Measurements from ENCODE around the gene PLEKHJ1. TPM values are rescaled to one million over a fixed set of nuclear protein-coding genes. Genes with fewer than 3 reads are reported as not detected.
A peak's percentile ranks its signal among the peaks of the same experiment; 100 is the strongest.

PLEKHJ1 gene, protein sequence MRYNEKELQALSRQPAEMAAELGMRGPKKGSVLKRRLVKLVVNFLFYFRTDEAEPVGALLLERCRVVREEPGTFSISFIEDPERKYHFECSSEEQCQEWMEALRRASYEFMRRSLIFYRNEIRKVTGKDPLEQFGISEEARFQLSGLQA
- total RNA-seq (10 to 100 TPM; 58.1 to 89.5 (median 72.1) TPM), polyA plus RNA-seq (10 to 100 TPM; 18.1 to 82.9 (median 69.7) TPM)
- long read RNA-seq, donor 1, transcript PLEKHJ1-201 (6 exons, 1,206 nt): major isoform, 50 of 55 reads
- long read RNA-seq, donor 1, partial matches to known transcripts: 0 of 55 reads
- long read RNA-seq, donor 1, other reads (novel, unspliced or antisense): 0 of 55 reads
- long read RNA-seq, donor 2, transcript PLEKHJ1-201 (6 exons, 1,206 nt): major isoform, 17 of 19 reads
- long read RNA-seq, donor 2, partial matches to known transcripts: 0 of 19 reads
- long read RNA-seq, donor 2, other reads (novel, unspliced or antisense): 0 of 19 reads
- long read RNA-seq, donor 3, transcript PLEKHJ1-201 (6 exons, 1,206 nt): major isoform, 27 of 28 reads
- long read RNA-seq, donor 3, partial matches to known transcripts: 0 of 28 reads
- long read RNA-seq, donor 3, other reads (novel, unspliced or antisense): 0 of 28 reads
- long read RNA-seq, donor 4, transcript PLEKHJ1-201 (6 exons, 1,206 nt): major isoform, 66 of 76 reads
- long read RNA-seq, donor 4, partial matches to known transcripts: 1 of 76 reads
- long read RNA-seq, donor 4, other reads (novel, unspliced or antisense): 3 of 76 reads
- long read RNA-seq, donor 5, transcript PLEKHJ1-201 (6 exons, 1,206 nt): major isoform, 115 of 137 reads
- long read RNA-seq, donor 5, transcript PLEKHJ1-206 (5 exons, 1,311 nt): minor isoform, 6 of 137 reads
- long read RNA-seq, donor 5, partial matches to known transcripts: 5 of 137 reads
- long read RNA-seq, donor 5, other reads (novel, unspliced or antisense): 9 of 137 reads
- long read RNA-seq, donor 6, transcript PLEKHJ1-201 (6 exons, 1,206 nt): major isoform, 43 of 52 reads
- long read RNA-seq, donor 6, partial matches to known transcripts: 0 of 52 reads
- long read RNA-seq, donor 6, other reads (novel, unspliced or antisense): 7 of 52 reads
- long read RNA-seq, donor 7, transcript PLEKHJ1-201 (6 exons, 1,206 nt): major isoform, 18 of 20 reads
- long read RNA-seq, donor 7, partial matches to known transcripts: 0 of 20 reads
- long read RNA-seq, donor 7, other reads (novel, unspliced or antisense): 0 of 20 reads
- long read RNA-seq, donor 8, transcript PLEKHJ1-201 (6 exons, 1,206 nt): major isoform, 48 of 53 reads
- long read RNA-seq, donor 8, partial matches to known transcripts: 0 of 53 reads
- long read RNA-seq, donor 8, other reads (novel, unspliced or antisense): 0 of 53 reads
- long read RNA-seq, donor 9, transcript PLEKHJ1-201 (6 exons, 1,206 nt): major isoform, 29 of 30 reads
- long read RNA-seq, donor 9, partial matches to known transcripts: 0 of 30 reads
- long read RNA-seq, donor 9, other reads (novel, unspliced or antisense): 0 of 30 reads
- long read RNA-seq, donor 10, transcript PLEKHJ1-201 (6 exons, 1,206 nt): major isoform, 30 of 98 reads
- long read RNA-seq, donor 10, partial matches to known transcripts: 65 of 98 reads
- long read RNA-seq, donor 10, other reads (novel, unspliced or antisense): 0 of 98 reads

DNA sequence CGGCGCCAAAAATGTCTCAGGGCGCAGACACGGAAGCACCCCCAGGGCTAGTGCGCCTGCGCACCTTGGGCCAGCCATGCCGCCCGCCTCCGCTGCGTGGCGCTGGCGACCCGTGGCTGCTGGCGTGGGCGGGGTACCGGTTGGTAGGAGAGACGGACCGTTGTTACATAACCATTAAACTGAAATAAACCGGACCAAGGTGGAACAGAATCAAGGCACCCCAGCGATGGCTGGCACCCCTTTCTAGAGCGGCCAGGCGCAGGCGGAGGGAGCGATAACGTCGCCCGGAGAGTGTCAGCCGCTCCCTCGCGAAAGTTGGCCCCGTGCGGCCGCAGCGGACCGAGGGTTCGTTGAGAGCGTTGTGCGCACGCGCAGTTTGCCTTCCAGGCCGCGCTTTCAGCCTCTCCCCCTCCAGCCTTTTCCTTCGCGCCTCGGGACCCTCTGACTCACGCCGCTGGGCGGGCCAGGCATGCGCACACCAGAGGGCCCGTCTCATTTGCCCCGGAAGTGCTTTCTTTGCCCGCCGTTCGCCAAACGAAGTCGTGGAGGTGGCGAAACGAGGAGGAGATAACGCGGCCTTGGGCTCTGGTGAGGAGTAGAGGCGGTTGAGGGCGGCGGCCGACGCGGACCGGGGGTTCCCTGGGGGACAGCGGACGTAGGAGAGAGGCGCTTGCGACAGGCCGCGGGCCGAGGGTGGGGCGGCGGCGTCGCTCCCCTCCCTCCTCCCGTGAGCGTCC, at the start of gene PLEKHJ1, which contains the start of gene SF3A2:
PLEKHJ1 (minus strand) TSS at position 16 of the 737 bp plus-strand sequence. CDS start 81 bp downstream, outside the sequence.
SF3A2 (plus strand) TSS at position 511 of the 737 bp plus-strand sequence. CDS start 6,595 bp downstream, outside the sequence.
- peaks cover 0 to 10% of the 10 kb centered on the region in 2 donors for H3K36me3 ChIP-seq (replicated peaks in 1 of 2)
- peak; percentile 97 to 99 (median 98) for DNase-seq
- TF ChIP-seq POLR2A (IDR thresholded peaks at IDR 0.05): peak; percentile 31 to 82
- TF ChIP-seq, protein P1, sequence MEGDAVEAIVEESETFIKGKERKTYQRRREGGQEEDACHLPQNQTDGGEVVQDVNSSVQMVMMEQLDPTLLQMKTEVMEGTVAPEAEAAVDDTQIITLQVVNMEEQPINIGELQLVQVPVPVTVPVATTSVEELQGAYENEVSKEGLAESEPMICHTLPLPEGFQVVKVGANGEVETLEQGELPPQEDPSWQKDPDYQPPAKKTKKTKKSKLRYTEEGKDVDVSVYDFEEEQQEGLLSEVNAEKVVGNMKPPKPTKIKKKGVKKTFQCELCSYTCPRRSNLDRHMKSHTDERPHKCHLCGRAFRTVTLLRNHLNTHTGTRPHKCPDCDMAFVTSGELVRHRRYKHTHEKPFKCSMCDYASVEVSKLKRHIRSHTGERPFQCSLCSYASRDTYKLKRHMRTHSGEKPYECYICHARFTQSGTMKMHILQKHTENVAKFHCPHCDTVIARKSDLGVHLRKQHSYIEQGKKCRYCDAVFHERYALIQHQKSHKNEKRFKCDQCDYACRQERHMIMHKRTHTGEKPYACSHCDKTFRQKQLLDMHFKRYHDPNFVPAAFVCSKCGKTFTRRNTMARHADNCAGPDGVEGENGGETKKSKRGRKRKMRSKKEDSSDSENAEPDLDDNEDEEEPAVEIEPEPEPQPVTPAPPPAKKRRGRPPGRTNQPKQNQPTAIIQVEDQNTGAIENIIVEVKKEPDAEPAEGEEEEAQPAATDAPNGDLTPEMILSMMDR (IDR thresholded peaks at IDR 0.05): peak; percentile 83 to 100 (median 98)
- peak within 1 kb of the TSS; percentile 53 to 93 (median 74) for H3K4me3 ChIP-seq
- WGBS, 4 donors: 0 to 1% (median 1%) methylated on average over 25 to 80 of the region's 80 CpGs
- no peaks in the 10 kb centered on the region for H3K27me3 ChIP-seq
- intact Hi-C loops (cut with DNase I): loop anchor here (2.0 to 10.0 kb wide), 4 partner anchors 36 to 79 kb away; no protein-coding TSS in a partner anchor
- peaks cover 31 to 65% of the 10 kb centered on the region in 2 donors for H3K4me1 ChIP-seq (replicated peaks in 1 of 2)
- peak within 1 kb of the TSS; percentile 94 to 100 (median 95) for H3K27ac ChIP-seq
- H3K9me3 ChIP-seq (replicated peaks in 1 of 3): no peaks in the 10 kb centered on the region

DNA sequence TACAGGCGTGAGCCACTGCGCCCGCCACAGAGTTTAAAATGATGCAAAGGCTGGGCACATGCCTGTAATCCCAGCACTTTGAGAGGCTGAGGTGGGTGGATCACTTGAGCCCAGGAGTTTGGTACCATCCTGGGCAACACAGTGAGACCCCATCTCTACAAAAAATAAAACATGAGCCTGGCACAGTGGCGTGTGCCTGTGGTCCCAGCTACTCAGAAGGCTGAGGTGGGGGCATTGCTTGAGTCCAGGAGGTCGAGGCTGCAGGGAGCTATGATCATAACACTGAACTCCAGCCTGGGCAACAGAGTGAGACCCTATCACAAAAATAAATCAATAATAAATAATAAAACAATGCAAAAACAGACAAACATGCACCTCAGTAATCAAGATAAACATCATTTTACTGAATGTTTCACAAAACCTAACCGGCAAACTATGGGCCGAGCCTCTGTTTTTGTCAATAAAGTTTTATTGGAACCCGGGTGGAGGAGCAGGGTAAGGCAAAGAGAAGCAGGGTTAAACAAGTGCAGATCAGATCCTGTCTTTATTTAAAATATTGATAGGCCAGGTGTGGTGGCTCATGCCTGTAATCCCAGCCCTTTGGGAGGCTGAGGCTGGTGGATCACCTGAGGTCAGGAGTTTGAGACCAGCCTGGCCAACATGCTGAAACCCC, 47.8 kb upstream of the PLEKHJ1 start:
- Histone ChIP-seq H3K4me3 (no peak overlapping the region), H3K9me3 (replicated peaks in 1 of 3) (no peaks in the 10 kb centered on the region), H3K27me3 (peaks cover 13% of the 10 kb centered on the region), H3K36me3 (replicated peaks in 1 of 2) (no peaks in the 10 kb centered on the region), H3K27ac (no peak overlapping the region), H3K4me1 (replicated peaks in 1 of 2) (no peaks in the 10 kb centered on the region)
- WGBS, 4 donors: 92 to 96% (median 94%) methylated on average over 8 of the region's 8 CpGs
- TF ChIP-seq, protein P1 (IDR thresholded peaks at IDR 0.05): no peak
- no peak for TF ChIP-seq POLR2A (IDR thresholded peaks at IDR 0.05)
- DNase-seq: no peak
- intact Hi-C loops (cut with DNase I): loop anchor here in 1 of 2 donors (10.0 kb wide), 1 partner anchor 101 kb away; no protein-coding TSS in a partner anchor

DNA sequence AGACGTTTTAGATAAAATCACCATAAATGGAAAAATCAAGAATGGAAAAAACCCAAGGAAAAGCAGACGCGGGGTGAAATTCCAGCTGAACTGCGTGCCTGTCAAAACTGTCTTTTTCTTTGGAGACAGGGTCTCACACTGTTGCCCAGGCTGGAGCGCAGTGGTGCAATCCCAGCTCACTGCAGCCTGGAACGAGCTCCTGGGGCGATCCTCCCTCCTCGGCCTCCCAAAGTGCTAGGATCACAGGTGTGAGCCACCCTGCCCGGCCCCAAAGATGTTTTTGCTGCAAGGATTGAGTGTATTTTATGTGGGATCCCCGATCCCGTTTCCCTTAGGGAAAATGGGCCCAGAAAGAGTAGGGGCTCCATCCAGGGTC, 46.7 kb upstream of the PLEKHJ1 start:
- no peak for TF ChIP-seq POLR2A (IDR thresholded peaks at IDR 0.05)
- TF ChIP-seq, protein P1 (IDR thresholded peaks at IDR 0.05): no peak
- Histone ChIP-seq H3K27me3 (peaks cover 4% of the 10 kb centered on the region), H3K9me3 (replicated peaks in 1 of 3) (no peaks in the 10 kb centered on the region), H3K36me3 (replicated peaks in 1 of 2) (no peaks in the 10 kb centered on the region), H3K4me3 (no peak overlapping the region), H3K27ac (no peak overlapping the region), H3K4me1 (replicated peaks in 1 of 2) (no peaks in the 10 kb centered on the region)
- intact Hi-C loops (cut with DNase I): loop anchor here in 1 of 2 donors (10.0 kb wide), 1 partner anchor 102 kb away; no protein-coding TSS in a partner anchor
- 61 to 77% (median 70%) methylated on average over 8 to 11 of the region's 11 CpGs for WGBS, 4 donors
- DNase-seq: peak in 1 of 7 donors; percentile 4

Data from adrenal gland (tissue), 19 donors.